ENCODE results near the gene ADARB2.

Gene ADARB2

GRCh38 chr10:1508096-1508495 is 229.2 kb downstream of the ADARB2 start:
- H3K9me3 ChIP-seq, result no peaks in the 10 kb centered on the region
- no peak for DNase-seq (ENCODE audit: low spot score in 2 of 2)

GRCh38 chr10:1507436-1507835 is 229.9 kb downstream of the ADARB2 start:
- H3K4me1 ChIP-seq, result no peaks in the 10 kb centered on the region
- in situ Hi-C loops (cut with MboI; ENCODE audit: low sequenced_read_pairs), result no loop called here
- H3K36me3 ChIP-seq (replicated peaks), result no peaks in the 10 kb centered on the region
- DNase-seq (ENCODE audit: low spot score in 2 of 2), result no peak
- H3K4me3 ChIP-seq, result no peak overlapping the region
- H3K27me3 ChIP-seq (ENCODE audit: low read depth), result no peaks in the 10 kb centered on the region
- H3K9me3 ChIP-seq, result no peaks in the 10 kb centered on the region

More at GRCh38 chr10:1508096-1508495, 229.2 kb downstream of the ADARB2 start:
- Histone ChIP-seq H3K4me1 (no peaks in the 10 kb centered on the region), H3K36me3 (replicated peaks) (no peaks in the 10 kb centered on the region), H3K27me3 (ENCODE audit: low read depth) (no peaks in the 10 kb centered on the region), H3K4me3 (no peak overlapping the region)
- in situ Hi-C loops (cut with MboI; ENCODE audit: low sequenced_read_pairs), result no loop called here

GRCh38 chr10:1504940-1505339 is 232.4 kb downstream of the ADARB2 start:
- in situ Hi-C loops (cut with MboI; ENCODE audit: low sequenced_read_pairs), result no loop called here
- no peaks in the 10 kb centered on the region for H3K9me3 ChIP-seq
- no peaks in the 10 kb centered on the region for H3K27me3 ChIP-seq (ENCODE audit: low read depth)
- H3K4me1 ChIP-seq, result no peaks in the 10 kb centered on the region
- H3K4me3 ChIP-seq, result no peak overlapping the region
- H3K36me3 ChIP-seq (replicated peaks), result no peaks in the 10 kb centered on the region
- DNase-seq (ENCODE audit: low spot score in 2 of 2), result no peak

GRCh38 chr10:1504286-1504685 is 233.0 kb downstream of the ADARB2 start:
- H3K4me3 ChIP-seq, result no peak overlapping the region
- H3K27me3 ChIP-seq (ENCODE audit: low read depth), result no peaks in the 10 kb centered on the region
- DNase-seq (ENCODE audit: low spot score in 2 of 2), result no peak
- no peaks in the 10 kb centered on the region for H3K4me1 ChIP-seq
- in situ Hi-C loops (cut with MboI; ENCODE audit: low sequenced_read_pairs), result no loop called here
- no peaks in the 10 kb centered on the region for H3K9me3 ChIP-seq
- no peaks in the 10 kb centered on the region for H3K36me3 ChIP-seq (replicated peaks)

- Histone ChIP-seq H3K36me3 (replicated peaks) (no peaks in the 10 kb centered on the region), H3K4me3 (no peak overlapping the region), H3K27me3 (ENCODE audit: low read depth) (no peaks in the 10 kb centered on the region), H3K4me1 (no peaks in the 10 kb centered on the region), H3K9me3 (no peaks in the 10 kb centered on the region)
- DNase-seq (ENCODE audit: low spot score in 2 of 2), result no peak
- in situ Hi-C loops (cut with MboI; ENCODE audit: low sequenced_read_pairs), result no loop called here
Observed at GRCh38 chr10:1502451-1502850, 234.9 kb downstream of the ADARB2 start.

GRCh38 chr10:1499359-1499957 is 237.9 kb downstream of the ADARB2 start:
- in situ Hi-C loops (cut with MboI; ENCODE audit: low sequenced_read_pairs), result no loop called here
- DNase-seq (ENCODE audit: low spot score in 2 of 2), result no peak
- H3K4me3 ChIP-seq, result no peak overlapping the region

GRCh38 chr10:1498746-1499358 is 238.5 kb downstream of the ADARB2 start:
- no peaks in the 10 kb centered on the region for H3K9me3 ChIP-seq
- no peak for DNase-seq (ENCODE audit: low spot score in 2 of 2)
- no peaks in the 10 kb centered on the region for H3K27me3 ChIP-seq (ENCODE audit: low read depth)
- in situ Hi-C loops (cut with MboI; ENCODE audit: low sequenced_read_pairs), result no loop called here
- no peaks in the 10 kb centered on the region for H3K4me1 ChIP-seq
- no peak overlapping the region for H3K4me3 ChIP-seq
- H3K36me3 ChIP-seq (replicated peaks), result no peaks in the 10 kb centered on the region

More at GRCh38 chr10:1499359-1499957, 237.9 kb downstream of the ADARB2 start:
- H3K36me3 ChIP-seq (replicated peaks), result no peaks in the 10 kb centered on the region
- H3K9me3 ChIP-seq, result no peaks in the 10 kb centered on the region
- no peaks in the 10 kb centered on the region for H3K27me3 ChIP-seq (ENCODE audit: low read depth)
- no peaks in the 10 kb centered on the region for H3K4me1 ChIP-seq

- H3K4me1 ChIP-seq, result no peaks in the 10 kb centered on the region
- no peaks in the 10 kb centered on the region for H3K36me3 ChIP-seq (replicated peaks)
- DNase-seq (ENCODE audit: low spot score in 2 of 2), result no peak
- in situ Hi-C loops (cut with MboI; ENCODE audit: low sequenced_read_pairs), result no loop called here
- no peaks in the 10 kb centered on the region for H3K9me3 ChIP-seq
- no peak overlapping the region for H3K4me3 ChIP-seq
- H3K27me3 ChIP-seq (ENCODE audit: low read depth), result no peaks in the 10 kb centered on the region
Observed at GRCh38 chr10:1495915-1496517, 241.3 kb downstream of the ADARB2 start.

- no peaks in the 10 kb centered on the region for H3K9me3 ChIP-seq
- in situ Hi-C loops (cut with MboI; ENCODE audit: low sequenced_read_pairs), result no loop called here
- H3K4me1 ChIP-seq, result no peaks in the 10 kb centered on the region
- H3K36me3 ChIP-seq (replicated peaks), result no peaks in the 10 kb centered on the region
- no peak for DNase-seq (ENCODE audit: low spot score in 2 of 2)
- H3K4me3 ChIP-seq, result no peak overlapping the region
- H3K27me3 ChIP-seq (ENCODE audit: low read depth), result no peaks in the 10 kb centered on the region
Observed at GRCh38 chr10:1492641-1493040, 244.7 kb downstream of the ADARB2 start.

GRCh38 chr10:1491901-1492300 is 245.4 kb downstream of the ADARB2 start:
- H3K9me3 ChIP-seq, result no peaks in the 10 kb centered on the region
- no peaks in the 10 kb centered on the region for H3K4me1 ChIP-seq
- H3K4me3 ChIP-seq, result no peak overlapping the region
- no peaks in the 10 kb centered on the region for H3K36me3 ChIP-seq (replicated peaks)
- in situ Hi-C loops (cut with MboI; ENCODE audit: low sequenced_read_pairs), result no loop called here
- no peaks in the 10 kb centered on the region for H3K27me3 ChIP-seq (ENCODE audit: low read depth)
- no peak for DNase-seq (ENCODE audit: low spot score in 2 of 2)

GRCh38 chr10:1489801-1490200 is 247.5 kb downstream of the ADARB2 start:
- H3K4me3 ChIP-seq, result no peak overlapping the region
- no peaks in the 10 kb centered on the region for H3K4me1 ChIP-seq
- no peak for DNase-seq (ENCODE audit: low spot score in 2 of 2)
- no peaks in the 10 kb centered on the region for H3K36me3 ChIP-seq (replicated peaks)
- H3K9me3 ChIP-seq, result no peaks in the 10 kb centered on the region
- H3K27me3 ChIP-seq (ENCODE audit: low read depth), result no peaks in the 10 kb centered on the region
- in situ Hi-C loops (cut with MboI; ENCODE audit: low sequenced_read_pairs), result no loop called here

GRCh38 chr10:1488970-1489548 is 248.3 kb downstream of the ADARB2 start:
- Histone ChIP-seq H3K36me3 (replicated peaks) (no peaks in the 10 kb centered on the region), H3K9me3 (no peaks in the 10 kb centered on the region), H3K4me3 (no peak overlapping the region), H3K27me3 (ENCODE audit: low read depth) (no peaks in the 10 kb centered on the region), H3K4me1 (no peaks in the 10 kb centered on the region)
- in situ Hi-C loops (cut with MboI; ENCODE audit: low sequenced_read_pairs), result no loop called here
- no peak for DNase-seq (ENCODE audit: low spot score in 2 of 2)

- DNase-seq (ENCODE audit: low spot score in 2 of 2), result no peak
- H3K4me1 ChIP-seq, result no peaks in the 10 kb centered on the region
- H3K27me3 ChIP-seq (ENCODE audit: low read depth), result no peaks in the 10 kb centered on the region
- no peaks in the 10 kb centered on the region for H3K9me3 ChIP-seq
- no peak overlapping the region for H3K4me3 ChIP-seq
- no peaks in the 10 kb centered on the region for H3K36me3 ChIP-seq (replicated peaks)
- in situ Hi-C loops (cut with MboI; ENCODE audit: low sequenced_read_pairs), result no loop called here
Observed at GRCh38 chr10:1486841-1487687, 250.3 kb downstream of the ADARB2 start.

Data from HAP-1 (cell line).